Inflammatory macrophage treated with lipopolysaccharide for 1 hour (primary cell): ENCODE measurements around the gene DENND1C.

Source experiments
- DNase-seq, 2 donors: peaks; one replicate each; pipeline ENCODE4 v3.0.0-alpha.2; 2020 to 2022

Gene DENND1C

GRCh38 chr19:6476896-6477431 lies 4.6 kb downstream of the DENND1C start:
- DNase-seq: no peak

- DNase-seq: peak; percentile 17 to 75
Observed at GRCh38 chr19:6476155-6476895, 5.3 kb downstream of the DENND1C start.

- DNase-seq: no peak
Observed at GRCh38 chr19:6475321-6476108, 6.1 kb downstream of the DENND1C start.

- no peak for DNase-seq
Observed at GRCh38 chr19:6473647-6474046, 7.9 kb downstream of the DENND1C start.

- DNase-seq: no peak
Observed at GRCh38 chr19:6472713-6473112, 8.9 kb downstream of the DENND1C start.

- no peak for DNase-seq
Observed at GRCh38 chr19:6471076-6471475, 10.5 kb downstream of the DENND1C start.

GRCh38 chr19:6470173-6470572 lies 11.4 kb downstream of the DENND1C start:
- DNase-seq: no peak

GRCh38 chr19:6467384-6467783 lies 14.2 kb downstream of the DENND1C start:
- DNase-seq: no peak

GRCh38 chr19:6466526-6467248 lies 14.9 kb downstream of the DENND1C start:
- DNase-seq: no peak

GRCh38 chr19:6465663-6466062 lies 15.9 kb downstream of the DENND1C start:
- no peak for DNase-seq

- no peak for DNase-seq
Observed at GRCh38 chr19:6465006-6465405, 16.6 kb downstream of the DENND1C start.

GRCh38 chr19:6464070-6464873 lies 17.3 kb downstream of the DENND1C start, which contains the start of gene CRB3:
CRB3 (plus strand) TSS chr19:6464271; CDS start chr19:6464702, 431 bp downstream.
- DNase-seq: no peak

- peak; percentile 80 to 93 for DNase-seq
Observed at GRCh38 chr19:6460099-6460884, 21.3 kb downstream of the DENND1C start.

GRCh38 chr19:6459262-6460098 lies 22.1 kb downstream of the DENND1C start, which contains the start of gene SLC25A23:
SLC25A23 (minus strand) TSS chr19:6459792; CDS start chr19:6459628, 164 bp downstream.
- DNase-seq: peak in 1 of 2 donors; percentile 7

- no peak for DNase-seq
Observed at GRCh38 chr19:6458695-6459261, 22.8 kb downstream of the DENND1C start.

- no peak for DNase-seq
Observed at GRCh38 chr19:6457958-6458694, 23.5 kb downstream of the DENND1C start.

GRCh38 chr19:6455924-6456323 lies 25.7 kb downstream of the DENND1C start:
- DNase-seq: no peak

GRCh38 chr19:6453951-6454565 lies 27.5 kb downstream of the DENND1C start:
- no peak for DNase-seq

- DNase-seq: no peak
Observed at GRCh38 chr19:6452899-6453298, 28.7 kb downstream of the DENND1C start.
